Measurements from ENCODE around the gene MAEA.
"Not testable (repeated sequence)": the region's sequence is repeated elsewhere in the genome, so short reads cannot be mapped to it uniquely, and the experiment has no call there.

MAEA gene

DNA sequence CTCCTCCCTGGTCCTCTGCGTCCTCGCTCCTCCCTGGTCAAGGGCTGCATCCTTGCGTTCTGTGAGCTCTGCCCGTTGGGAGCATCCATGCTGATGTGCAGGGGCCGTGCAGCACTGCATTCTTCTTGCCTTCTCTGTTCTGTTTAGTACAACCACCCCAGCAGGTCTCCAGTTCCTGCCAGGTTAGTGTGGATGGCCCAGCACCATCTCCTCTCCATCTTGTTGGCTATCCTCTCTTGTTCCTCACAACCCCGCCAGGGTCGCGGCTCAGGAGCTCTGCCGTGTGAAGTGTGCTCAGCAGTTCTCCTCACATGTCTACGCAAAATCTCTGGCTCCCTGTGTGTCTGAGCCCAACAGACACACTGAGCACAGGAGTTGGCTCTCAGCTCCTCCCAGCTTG lies 10.4 kb upstream of the MAEA start:
- no peak for DNase-seq (ENCODE audit: low read depth in 2 of 2)

GRCh38 chr4:1283711-1284110 lies 6.0 kb upstream of the MAEA start:
- DNase-seq (ENCODE audit: low read depth in 2 of 2) = no peak

GRCh38 chr4:1285151-1285789 lies 4.4 kb upstream of the MAEA start:
- no peak for DNase-seq (ENCODE audit: low read depth in 2 of 2)

GRCh38 chr4:1285790-1286553 lies 3.7 kb upstream of the MAEA start:
- peak; percentile 23 to 34 for DNase-seq (ENCODE audit: low read depth in 2 of 2)

- no peak for DNase-seq (ENCODE audit: low read depth in 2 of 2)
Observed at GRCh38 chr4:1288786-1289185, 905 bp upstream of the MAEA start.

- no peak for DNase-seq (ENCODE audit: low read depth in 2 of 2)
Observed at GRCh38 chr4:1290165-1290977, 680 bp downstream of the MAEA start.

DNA sequence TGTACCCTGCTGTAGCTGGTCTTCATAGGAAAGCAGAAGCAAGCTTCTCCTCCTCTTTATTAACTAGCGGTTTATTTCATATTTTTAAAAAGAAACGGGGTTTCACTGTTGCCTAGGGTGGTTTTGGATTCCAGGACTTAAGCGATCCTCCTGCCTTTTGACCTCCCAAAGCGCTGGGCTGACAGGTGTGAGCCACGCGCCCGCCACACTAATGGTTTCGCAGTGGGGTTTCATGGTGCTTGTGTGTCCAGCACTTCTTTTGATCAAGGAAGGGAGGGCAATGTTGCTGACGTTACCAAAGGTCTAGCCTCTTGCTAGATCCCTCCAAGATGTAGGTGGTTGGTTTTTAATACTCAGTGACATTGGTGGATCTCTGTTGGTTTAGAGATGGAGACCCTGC lies 1.4 kb downstream of the MAEA start:
- no peak for DNase-seq (ENCODE audit: low read depth in 2 of 2)

DNA sequence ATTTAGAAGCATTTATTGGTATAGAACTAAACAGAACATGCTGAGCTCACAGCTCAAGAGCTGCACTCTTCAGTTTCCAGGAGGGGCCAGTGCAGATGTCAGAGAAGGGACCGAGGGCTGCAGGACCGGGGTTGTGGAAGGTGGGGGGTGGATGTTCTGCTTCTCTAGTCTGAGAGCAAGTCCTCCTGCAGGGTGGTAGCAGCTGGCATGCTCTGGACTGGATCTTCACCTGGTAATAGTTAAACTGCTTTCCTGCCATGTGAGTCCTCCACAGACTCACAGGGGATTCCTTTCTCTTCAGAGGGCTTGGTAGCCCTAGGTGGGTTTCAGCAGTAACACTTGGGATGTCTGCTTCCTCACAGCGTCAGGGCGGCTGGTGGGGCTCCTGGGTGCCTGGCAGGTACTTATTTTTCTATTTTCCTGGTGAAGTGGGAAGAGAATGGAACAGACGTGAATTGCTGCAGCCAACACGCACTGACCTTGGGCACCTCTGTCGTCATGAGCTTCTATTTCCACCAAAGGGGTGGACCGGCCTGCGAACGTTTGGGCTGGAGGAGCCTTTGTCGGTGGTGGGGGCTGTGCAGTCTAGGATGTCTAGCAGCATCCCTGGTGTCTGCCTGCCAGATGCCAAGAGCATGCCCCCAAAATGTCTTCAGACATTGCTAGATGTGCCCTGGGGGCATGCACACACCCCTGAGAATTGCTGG lies 2.5 kb downstream of the MAEA start:
- DNase-seq (ENCODE audit: low read depth in 2 of 2) = no peak

DNA sequence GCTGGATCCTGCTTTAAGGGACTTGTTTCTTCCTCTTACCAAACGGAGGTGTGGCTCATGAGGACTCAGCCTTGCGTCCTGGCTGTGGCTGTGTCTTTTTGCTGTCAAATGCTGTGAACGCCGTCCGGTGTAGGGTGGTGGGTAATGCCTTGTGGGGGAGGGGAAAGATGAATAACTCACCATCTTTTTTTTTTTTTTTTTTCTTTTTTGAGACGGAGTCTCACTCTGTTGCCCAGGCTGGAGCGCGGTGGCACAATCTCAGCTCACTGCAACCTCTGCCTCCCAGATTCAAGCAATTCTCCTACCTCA lies 3.0 kb downstream of the MAEA start:
- not testable (repeated sequence) for DNase-seq (ENCODE audit: low read depth in 2 of 2)

DNA sequence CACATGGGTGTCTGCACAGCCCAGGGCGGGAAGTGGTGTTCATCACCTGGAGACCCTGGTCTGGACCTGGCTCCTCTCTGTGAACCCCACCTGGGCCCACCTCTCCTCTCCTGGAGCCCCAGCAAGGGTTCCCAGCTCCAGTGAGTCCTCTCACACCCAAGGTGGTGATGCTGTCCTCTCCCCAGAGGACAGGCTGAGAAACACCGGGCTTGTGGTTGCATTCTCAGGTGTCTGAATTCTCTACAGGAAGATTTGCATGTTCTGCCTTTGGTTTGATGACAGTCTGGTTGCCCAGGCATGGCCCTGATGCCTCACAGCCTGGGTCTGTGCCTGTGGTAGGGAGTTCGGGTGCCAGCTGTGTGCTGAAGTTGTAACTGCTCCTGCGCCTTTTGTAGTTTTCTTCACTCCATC lies 3.8 kb downstream of the MAEA start:
- DNase-seq (ENCODE audit: low read depth in 2 of 2) = no peak

DNA sequence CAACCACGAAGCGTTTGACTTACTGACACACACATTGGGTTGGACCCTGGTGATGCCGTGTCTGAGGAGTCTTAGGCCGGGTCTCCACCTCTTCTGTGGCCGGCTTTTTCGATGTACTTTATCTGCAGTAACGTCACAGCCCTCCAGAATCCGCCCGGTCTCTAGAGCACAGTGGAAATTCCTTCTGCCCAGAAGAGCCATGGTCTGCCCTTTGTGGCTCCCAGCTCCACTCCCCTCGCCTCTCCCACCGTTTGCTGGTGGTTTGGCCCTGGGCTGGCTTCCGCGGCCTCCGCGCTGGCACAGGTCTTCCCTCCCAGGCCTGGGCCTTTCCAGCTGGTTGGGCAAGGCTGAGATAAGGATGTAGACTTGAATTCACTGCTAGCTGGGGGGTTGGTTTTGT lies 4.3 kb downstream of the MAEA start:
- no peak for DNase-seq (ENCODE audit: low read depth in 2 of 2)

GRCh38 chr4:1294424-1294823 lies 4.7 kb downstream of the MAEA start:
- DNase-seq (ENCODE audit: low read depth in 2 of 2) = no peak

DNA sequence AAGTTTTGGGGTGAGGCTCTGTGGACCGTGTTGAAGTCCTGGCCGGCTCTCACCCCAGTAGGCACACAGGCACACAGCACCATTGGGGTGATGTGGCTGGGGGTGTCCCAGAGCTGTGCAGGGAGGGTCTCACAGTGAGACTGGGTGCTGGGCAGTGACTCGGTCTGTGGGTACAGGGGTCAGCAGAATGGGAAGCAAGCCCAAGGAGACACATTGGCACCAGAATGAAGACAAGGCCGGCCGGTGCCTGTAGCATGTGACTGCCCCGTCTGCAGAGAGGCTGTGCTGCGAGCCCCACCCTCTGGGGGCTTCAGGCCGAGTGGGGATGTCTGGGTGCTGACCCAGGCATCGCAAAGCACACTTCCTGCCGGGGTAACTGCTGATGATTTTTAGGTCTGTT lies 5.2 kb downstream of the MAEA start:
- DNase-seq (ENCODE audit: low read depth in 2 of 2) = no peak

DNA sequence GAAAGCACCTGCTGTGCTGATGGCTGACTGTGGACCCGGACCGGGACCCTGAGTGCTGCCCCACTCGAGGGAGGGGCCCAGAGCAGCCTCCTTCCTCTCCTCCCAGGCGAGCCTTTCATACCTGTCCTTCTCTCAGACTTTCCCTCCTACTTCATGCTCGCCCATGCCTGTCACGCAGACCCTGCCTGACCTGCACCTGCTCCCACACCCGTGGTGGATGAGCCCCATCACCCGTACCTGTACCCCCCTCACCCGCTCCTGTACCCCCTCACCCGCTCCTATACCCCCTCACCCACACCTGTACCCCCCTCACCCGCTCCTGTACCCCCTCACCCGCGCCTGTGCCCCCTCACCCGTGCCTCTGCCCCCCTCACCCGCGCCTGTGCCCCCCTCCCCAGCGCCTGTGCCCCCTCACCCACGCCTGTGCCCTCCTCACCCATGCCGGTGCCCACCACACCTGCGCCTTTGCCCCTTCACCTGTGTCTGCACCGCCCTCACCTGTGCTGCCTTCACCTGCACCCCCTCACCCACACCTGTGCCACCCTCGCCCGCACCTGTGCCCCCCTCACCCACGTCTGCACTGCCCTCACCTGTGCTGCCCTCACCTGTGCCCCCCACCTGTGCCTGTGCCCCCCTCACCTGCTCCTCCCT lies 5.8 kb downstream of the MAEA start:
- no peak for DNase-seq (ENCODE audit: low read depth in 2 of 2)

DNA sequence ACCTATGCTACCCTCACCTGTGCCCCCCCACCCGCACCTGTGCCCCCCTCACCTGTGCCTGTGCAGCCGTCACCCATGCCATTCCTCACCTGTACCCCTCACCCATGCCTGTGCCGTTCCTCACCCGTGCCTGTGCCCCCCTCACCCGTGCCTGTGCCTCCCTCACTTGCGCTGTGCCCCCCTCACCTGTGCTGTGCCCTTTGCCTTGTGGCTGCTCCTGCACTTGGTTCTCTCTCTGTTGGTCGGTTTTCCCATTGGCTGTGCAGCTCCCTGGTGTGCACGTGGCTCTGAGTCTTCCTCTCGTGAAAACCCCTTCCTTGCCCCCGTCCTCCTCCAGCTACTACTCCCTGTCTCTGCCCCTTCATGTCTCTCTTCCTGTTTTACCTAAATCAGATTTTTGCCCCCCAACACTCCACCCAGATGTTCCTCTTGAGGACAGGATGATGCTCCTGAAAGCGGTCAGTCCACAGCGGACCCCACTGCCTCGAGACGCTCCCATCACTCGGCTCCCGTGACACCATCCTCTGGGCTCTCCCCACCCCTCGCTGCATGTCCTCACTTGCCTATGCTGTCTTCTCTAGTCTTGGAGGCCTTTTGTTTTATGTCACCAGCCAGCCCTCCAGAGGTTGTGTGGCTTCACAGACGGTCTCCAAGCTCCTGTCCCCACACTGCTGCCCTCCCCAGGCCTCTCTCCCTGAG lies 6.8 kb downstream of the MAEA start:
- no peak for DNase-seq (ENCODE audit: low read depth in 2 of 2)

- no peak for DNase-seq (ENCODE audit: low read depth in 2 of 2)
Observed at GRCh38 chr4:1297023-1297395, 7.3 kb downstream of the MAEA start.

DNA sequence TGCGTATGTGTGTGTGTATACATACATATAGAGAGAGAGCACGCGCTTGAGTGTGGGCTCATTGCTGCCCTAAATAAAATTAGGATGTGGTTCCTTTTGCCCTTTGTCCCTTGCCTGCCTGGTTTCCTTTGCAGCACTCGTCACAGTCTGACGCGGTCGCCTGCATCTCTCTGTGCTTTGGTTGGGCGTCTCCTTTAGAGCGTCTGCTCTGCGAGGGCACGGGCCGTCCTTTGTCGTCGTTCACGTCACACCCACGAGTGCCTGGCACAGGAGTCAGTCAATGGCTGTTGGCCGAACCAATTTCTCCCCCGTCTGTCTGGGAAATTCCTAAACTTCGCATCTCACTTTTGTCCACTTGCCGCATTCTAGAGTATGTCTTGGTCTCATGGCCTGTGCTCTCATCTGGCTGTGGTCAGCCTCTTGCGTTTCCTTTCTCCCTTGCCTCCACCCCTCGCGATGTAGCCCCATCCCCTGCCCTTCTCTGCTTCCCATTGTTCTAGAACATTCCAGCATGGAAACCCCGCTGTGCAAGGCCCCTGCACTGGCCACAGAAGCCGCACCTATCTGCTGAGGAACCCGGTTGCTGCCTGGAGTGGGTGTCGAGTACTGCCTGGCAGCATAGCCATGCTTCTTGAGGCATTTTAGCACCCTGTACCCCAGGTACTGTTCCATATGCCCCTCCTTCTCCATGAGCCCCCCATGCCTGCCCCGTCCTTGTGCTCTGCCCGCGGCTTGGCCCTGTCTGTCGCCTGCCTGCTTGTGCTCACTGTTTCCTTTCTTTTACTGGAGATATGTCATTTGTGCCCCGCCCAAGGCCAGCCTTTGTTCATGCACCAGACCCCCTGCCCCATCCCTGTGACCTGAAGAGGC lies 8.0 kb downstream of the MAEA start:
- no peak for DNase-seq (ENCODE audit: low read depth in 2 of 2)

DNA sequence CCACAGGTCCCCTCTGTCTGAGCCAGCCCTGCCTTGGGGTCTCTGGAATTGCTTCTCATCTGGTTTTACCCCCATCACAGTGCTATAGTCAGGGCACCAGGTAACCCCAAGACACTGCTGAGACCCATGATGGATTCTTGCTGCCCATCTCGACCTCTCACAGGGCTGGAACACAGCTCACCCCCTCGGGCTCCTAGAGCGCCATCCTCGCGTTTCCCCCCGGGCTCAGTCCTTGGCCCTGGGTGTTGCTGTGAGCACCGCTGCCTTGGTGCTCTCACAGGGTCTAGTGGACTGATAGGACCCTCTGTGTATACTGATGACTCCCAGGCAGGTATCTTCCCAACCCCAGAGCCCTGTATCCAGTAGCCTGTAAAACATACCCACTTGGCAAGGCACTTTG lies 8.8 kb downstream of the MAEA start:
- no peak for DNase-seq (ENCODE audit: low read depth in 2 of 2)

DNA sequence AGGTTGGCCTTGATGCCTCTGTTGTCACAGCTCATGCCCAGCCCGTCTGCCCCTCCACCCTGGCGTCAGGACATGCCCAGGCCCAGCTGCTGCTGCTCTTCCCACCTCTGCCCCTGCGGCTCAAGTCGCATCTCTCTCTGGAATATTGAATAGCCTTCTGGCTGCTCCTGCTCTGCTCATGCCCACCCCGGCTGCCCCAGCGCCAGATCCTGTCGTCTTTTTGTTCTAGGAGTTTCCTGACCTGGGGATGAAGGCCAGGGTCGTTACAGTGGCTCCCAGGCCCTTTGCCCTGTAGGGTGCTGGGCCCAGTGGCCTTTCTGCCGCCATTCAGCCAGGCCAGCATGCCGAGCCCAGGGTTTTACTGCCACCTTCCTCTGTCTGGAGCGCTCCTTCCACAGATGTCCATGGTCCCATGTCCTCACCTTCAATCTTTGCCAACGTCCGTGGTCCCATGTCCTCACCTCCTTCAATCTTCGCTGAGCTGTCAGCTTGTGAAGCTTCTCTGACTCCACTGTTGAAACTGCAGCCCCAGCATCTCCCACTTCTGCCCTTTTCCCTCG lies 9.7 kb downstream of the MAEA start:
- DNase-seq (ENCODE audit: low read depth in 2 of 2) = no peak

Data from activated CD4-positive, alpha-beta T cell treated with anti-CD3 and anti-CD28 coated beads for 24 hours (primary cell).